AG09319 (cell line): ENCODE data around the gene MRPL40.

Experiments
- DNase-seq: peaks from one replicate; pipeline ENCODE4 v3.0.0-alpha.2; 2010; ENCODE audit warnings: low read depth; ENCODE audit errors: extremely low read depth
- CTCF ChIP-seq: IDR thresholded peaks from 2 replicates; pipeline ENCODE4 v1.5.1; 2011; ENCODE audit warnings: low read depth, mild to moderate bottlenecking, inconsistent platforms, low read length, moderate library complexity

MRPL40 gene

GRCh38 chr22:19394274-19395050, 37.9 kb upstream of the MRPL40 start:
- no peak for TF ChIP-seq CTCF
- no peak for DNase-seq

GRCh38 chr22:19395276-19395675, 37.1 kb upstream of the MRPL40 start:
- no peak for DNase-seq
- TF ChIP-seq CTCF = no peak

- no peak for DNase-seq
Observed at GRCh38 chr22:19396561-19396933, 35.8 kb upstream of the MRPL40 start.

GRCh38 chr22:19396934-19397733, 35.2 kb upstream of the MRPL40 start:
- no peak for TF ChIP-seq CTCF
- no peak for DNase-seq

More at GRCh38 chr22:19396561-19396933, 35.8 kb upstream of the MRPL40 start:
- no peak for TF ChIP-seq CTCF

- no peak for DNase-seq
- no peak for TF ChIP-seq CTCF
Observed at GRCh38 chr22:19397734-19398104, 34.6 kb upstream of the MRPL40 start.

GRCh38 chr22:19398206-19398605, 34.1 kb upstream of the MRPL40 start:
- no peak for DNase-seq
- TF ChIP-seq CTCF = no peak

GRCh38 chr22:19398652-19399051, 33.7 kb upstream of the MRPL40 start:
- no peak for TF ChIP-seq CTCF
- no peak for DNase-seq
